OCI-LY1 (cell line): ENCODE results near the gene ASB4.

Source experiments
- H2AFZ ChIP-seq: fragments of 200-600 bp; sonication (generic), shearing (Covaris generic); 2 replicates; pipeline ENCODE4 v1.6.0; 2014; ENCODE audit warnings: antibody characterized with exemption, mild to moderate bottlenecking, low read length
- H3F3A ChIP-seq: fragments of 200-600 bp; sonication (generic), shearing (Covaris generic); 2 replicates; pipeline ENCODE4 v1.6.0; 2014; ENCODE audit warnings: mild to moderate bottlenecking, antibody characterized with exemption, low read length, moderate library complexity; ENCODE audit not compliant: insufficient read depth
- H3K27ac ChIP-seq: fragments of 200-600 bp; sonication (generic); 2 replicates; pipeline ENCODE4 v1.5.1; 2014; ENCODE audit warnings: low read length, mixed run types, mild to moderate bottlenecking, low read depth; ENCODE audit not compliant: poor library complexity, severe bottlenecking
- H3K27me3 ChIP-seq: fragments of 200-600 bp; sonication (generic); 2 replicates; pipeline ENCODE4 v1.6.0; 2014; ENCODE audit warnings: antibody characterized with exemption, mild to moderate bottlenecking, low read length, moderate library complexity; ENCODE audit not compliant: insufficient read depth
- H3K36me3 ChIP-seq: fragments of 200-600 bp; sonication (generic); 2 replicates; pipeline ENCODE4 v1.6.1; 2014; ENCODE audit warnings: mild to moderate bottlenecking, antibody characterized with exemption, low read length, moderate library complexity, mixed read lengths; ENCODE audit not compliant: insufficient read depth
- H3K4me1 ChIP-seq: fragments of 200-600 bp; sonication (generic); 2 replicates; pipeline ENCODE4 v1.5.1; 2014; ENCODE audit warnings: mild to moderate bottlenecking, low read length, moderate library complexity; ENCODE audit not compliant: insufficient read depth, severe bottlenecking
- H3K4me2 ChIP-seq: fragments of 200-600 bp; sonication (generic), shearing (Covaris generic); 2 replicates; pipeline ENCODE4 v1.6.1; 2014; ENCODE audit warnings: low read length
- H3K4me3 ChIP-seq: fragments of 200-600 bp; sonication (generic); 2 replicates; pipeline ENCODE4 v1.5.1; 2014; ENCODE audit warnings: low read length, low read depth, mild to moderate bottlenecking, mixed read lengths; ENCODE audit not compliant: poor library complexity, severe bottlenecking
- H3K79me2 ChIP-seq: fragments of 200-600 bp; shearing (Covaris generic); 2 replicates; pipeline ENCODE4 v1.6.1; 2016; ENCODE audit warnings: mixed run types, low read length, mixed read lengths; ENCODE audit not compliant: insufficient read depth
- H3K9ac ChIP-seq: fragments of 200-600 bp; sonication (generic), shearing (Covaris generic); 2 replicates; pipeline ENCODE4 v1.6.1; 2014; ENCODE audit warnings: mild to moderate bottlenecking, low read length, mixed read lengths
- H3K9me2 ChIP-seq: fragments of 200-600 bp; sonication (generic), shearing (Covaris generic); 2 replicates; pipeline ENCODE4 v1.6.1; 2014; ENCODE audit warnings: low read depth, mild to moderate bottlenecking, low read length, mixed read lengths
- H3K9me3 ChIP-seq: fragments of 200-600 bp; shearing (Covaris generic); 2 replicates; pipeline ENCODE4 v1.6.1; 2014; ENCODE audit warnings: low read length, mixed read lengths
- H4K20me1 ChIP-seq: fragments of 200-600 bp; sonication (generic), shearing (Covaris generic); 2 replicates; pipeline ENCODE4 v1.6.0; 2016; ENCODE audit warnings: mild to moderate bottlenecking, low read length; ENCODE audit not compliant: insufficient read depth
- CTCF ChIP-seq: fragments of 200-600 bp; sonication (generic), shearing (Covaris generic); IDR thresholded peaks from 2 replicates; pipeline ENCODE4 v1.5.1; 2017; ENCODE audit warnings: mild to moderate bottlenecking, antibody characterized with exemption, low read length, moderate library complexity, mixed read lengths
- EZH2 ChIP-seq: fragments of 200-600 bp; sonication (generic), shearing (Covaris generic); IDR thresholded peaks from 2 replicates; pipeline ENCODE4 v1.8.0; 2017; ENCODE audit warnings: borderline replicate concordance, mixed run types, mild to moderate bottlenecking, antibody characterized with exemption, low read length, moderate library complexity, mixed read lengths

Gene ASB4

GRCh38 chr7:95441042-95441823 lies 44.5 kb upstream of the ASB4 start:
- H3K27ac ChIP-seq, result no peak overlapping the region
- no peaks in the 10 kb centered on the region for H3K27me3 ChIP-seq
- H4K20me1 ChIP-seq, result no peaks in the 10 kb centered on the region
- no peak overlapping the region for H2AFZ ChIP-seq
- no peaks in the 10 kb centered on the region for H3K9me2 ChIP-seq
- no peak overlapping the region for H3K9ac ChIP-seq
- H3K4me2 ChIP-seq, result no peak overlapping the region
- no peaks in the 10 kb centered on the region for H3K4me1 ChIP-seq
- no peaks in the 10 kb centered on the region for H3K79me2 ChIP-seq
- TF ChIP-seq CTCF (no peak), EZH2 (no peak)
- no peaks in the 10 kb centered on the region for H3K36me3 ChIP-seq
- H3K9me3 ChIP-seq, result no peaks in the 10 kb centered on the region
- no peaks in the 10 kb centered on the region for H3F3A ChIP-seq
- H3K4me3 ChIP-seq, result no peak overlapping the region

- no peak overlapping the region for H3K9ac ChIP-seq
- no peaks in the 10 kb centered on the region for H3K36me3 ChIP-seq
- H4K20me1 ChIP-seq, result no peaks in the 10 kb centered on the region
- no peaks in the 10 kb centered on the region for H3K27me3 ChIP-seq
- no peak overlapping the region for H3K4me3 ChIP-seq
- H3K79me2 ChIP-seq, result no peaks in the 10 kb centered on the region
- no peaks in the 10 kb centered on the region for H3K4me1 ChIP-seq
- H3F3A ChIP-seq, result no peaks in the 10 kb centered on the region
- no peak overlapping the region for H2AFZ ChIP-seq
- H3K4me2 ChIP-seq, result no peak overlapping the region
- no peaks in the 10 kb centered on the region for H3K9me3 ChIP-seq
- no peak for TF ChIP-seq CTCF
- TF ChIP-seq EZH2, result no peak
- H3K9me2 ChIP-seq, result no peaks in the 10 kb centered on the region
- no peak overlapping the region for H3K27ac ChIP-seq
Observed at GRCh38 chr7:95444796-95445195, 40.9 kb upstream of the ASB4 start.

GRCh38 chr7:95446618-95447017 lies 39.1 kb upstream of the ASB4 start:
- TF ChIP-seq EZH2 (no peak), CTCF (no peak)
- H3K79me2 ChIP-seq, result no peaks in the 10 kb centered on the region
- H3K9me3 ChIP-seq, result no peaks in the 10 kb centered on the region
- H3K9ac ChIP-seq, result no peak overlapping the region
- H3F3A ChIP-seq, result no peaks in the 10 kb centered on the region
- H3K4me3 ChIP-seq, result no peak overlapping the region
- H2AFZ ChIP-seq, result no peak overlapping the region
- no peaks in the 10 kb centered on the region for H3K27me3 ChIP-seq
- H3K36me3 ChIP-seq, result no peaks in the 10 kb centered on the region
- H3K4me2 ChIP-seq, result no peak overlapping the region
- no peaks in the 10 kb centered on the region for H4K20me1 ChIP-seq
- no peak overlapping the region for H3K27ac ChIP-seq
- no peaks in the 10 kb centered on the region for H3K4me1 ChIP-seq
- H3K9me2 ChIP-seq, result no peaks in the 10 kb centered on the region
